IMR-90 (cell line): ENCODE results near the gene PANK4.

Experiments
- BHLHE40 ChIP-seq: fragments of 150-350 bp; IDR thresholded peaks from 2 replicates; pipeline ENCODE4 v1.6.1; 2016; ENCODE audit warnings: mild to moderate bottlenecking, low read depth, low read length
- CTCF ChIP-seq: conservative IDR thresholded peaks from 2 replicates; pipeline ENCODE4 v1.5.1; 2012; ENCODE audit warnings: mild to moderate bottlenecking, low read depth, low read length, improper control_type of control experiment
- MAZ ChIP-seq: IDR thresholded peaks from 2 replicates; pipeline ENCODE4 v1.6.1; 2012; ENCODE audit warnings: low read depth, mild to moderate bottlenecking, low read length, improper control_type of control experiment, moderate library complexity, borderline replicate concordance
- MXI1 ChIP-seq: IDR thresholded peaks from 2 replicates; pipeline ENCODE4 v1.6.1; 2012; ENCODE audit warnings: low read depth, mild to moderate bottlenecking, low read length, moderate library complexity, borderline replicate concordance
- POLR2A ChIP-seq: IDR thresholded peaks from 2 replicates; pipeline ENCODE4 v1.6.1; 2012; ENCODE audit warnings: mild to moderate bottlenecking, low read depth, low read length

- TF ChIP-seq CTCF (no peak), BHLHE40 (no peak), MAZ (no peak), MXI1 (no peak), POLR2A (no peak)
These were observed 34.1 kb upstream of the PANK4 start for GRCh38 chr1:2560299-2561073.
